Measurements from ENCODE around the gene TRMT6.

DNA sequence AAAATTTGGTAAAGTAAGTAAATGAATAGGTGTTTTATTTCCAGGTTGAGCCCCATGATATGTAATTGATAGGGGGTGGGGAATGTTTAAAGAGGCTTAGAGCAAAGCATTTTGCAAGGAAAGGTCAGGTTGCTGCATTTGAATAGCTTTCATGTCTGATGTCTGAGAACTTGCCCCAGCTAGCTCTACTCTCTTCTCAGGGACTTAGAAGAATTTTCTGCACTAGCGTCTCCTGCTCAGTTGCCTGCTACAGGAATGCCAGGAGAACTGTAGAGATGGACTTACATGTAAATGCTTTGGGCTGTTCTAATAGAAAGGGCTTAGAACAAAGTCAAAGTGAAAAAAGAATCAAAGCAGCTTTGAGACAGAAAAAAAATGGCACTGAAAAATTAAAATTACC lies 35.5 kb downstream of the TRMT6 start:
- TF ChIP-seq ZNF24 (IDR thresholded peaks at IDR 0.05): no peak
- TF ChIP-seq SMC3 (conservative IDR thresholded peaks at IDR 0.05; ENCODE audit: insufficient read depth, low read depth, low read length): no peak
- TF ChIP-seq, protein P1, sequence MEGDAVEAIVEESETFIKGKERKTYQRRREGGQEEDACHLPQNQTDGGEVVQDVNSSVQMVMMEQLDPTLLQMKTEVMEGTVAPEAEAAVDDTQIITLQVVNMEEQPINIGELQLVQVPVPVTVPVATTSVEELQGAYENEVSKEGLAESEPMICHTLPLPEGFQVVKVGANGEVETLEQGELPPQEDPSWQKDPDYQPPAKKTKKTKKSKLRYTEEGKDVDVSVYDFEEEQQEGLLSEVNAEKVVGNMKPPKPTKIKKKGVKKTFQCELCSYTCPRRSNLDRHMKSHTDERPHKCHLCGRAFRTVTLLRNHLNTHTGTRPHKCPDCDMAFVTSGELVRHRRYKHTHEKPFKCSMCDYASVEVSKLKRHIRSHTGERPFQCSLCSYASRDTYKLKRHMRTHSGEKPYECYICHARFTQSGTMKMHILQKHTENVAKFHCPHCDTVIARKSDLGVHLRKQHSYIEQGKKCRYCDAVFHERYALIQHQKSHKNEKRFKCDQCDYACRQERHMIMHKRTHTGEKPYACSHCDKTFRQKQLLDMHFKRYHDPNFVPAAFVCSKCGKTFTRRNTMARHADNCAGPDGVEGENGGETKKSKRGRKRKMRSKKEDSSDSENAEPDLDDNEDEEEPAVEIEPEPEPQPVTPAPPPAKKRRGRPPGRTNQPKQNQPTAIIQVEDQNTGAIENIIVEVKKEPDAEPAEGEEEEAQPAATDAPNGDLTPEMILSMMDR (IDR thresholded peaks at IDR 0.05 in 2 of 3, conservative IDR thresholded peaks at IDR 0.05 in 1 of 3; ENCODE audit: insufficient read depth in 2 of 3, low read depth in 1 of 3, low read length in 3 of 3): no peak
- TF ChIP-seq TAF9B (IDR thresholded peaks at IDR 0.05; ENCODE audit: partially characterized antibody): no peak
- TF ChIP-seq FOXJ3 (CRISPR knock-in tag; IDR thresholded peaks at IDR 0.05): no peak
